GM23338 (cell line): ENCODE data around the gene MAPKBP1. TPM values are rescaled to one million over a fixed set of nuclear protein-coding genes. Genes with fewer than 3 reads are reported as not detected.

Source experiments
- ATAC-seq: fragments of 200-7000 bp; cut with Tn5 transposase; 3 replicates; pipeline ENCODE4 v1.9.1; 2020
- DNase-seq: peaks from one replicate; pipeline ENCODE4 v3.0.0-alpha.2; 2015; ENCODE audit warnings: low spot score
- H2AFZ ChIP-seq: fragments of 200-600 bp; sonication (generic); 2 replicates; pipeline ENCODE4 v1.8.0; 2016; ENCODE audit warnings: antibody characterized with exemption, mild to moderate bottlenecking, moderate library complexity
- H3F3A ChIP-seq: fragments of 200-600 bp; sonication (generic); replicated peaks from 2 replicates; pipeline ENCODE4 v1.8.0; 2017; ENCODE audit warnings: antibody characterized with exemption, mixed run types, low read depth
- H3K27ac ChIP-seq: fragments of 200-600 bp; sonication (generic); 2 replicates; pipeline ENCODE4 v1.6.1; 2016; ENCODE audit warnings: low read depth
- H3K27me3 ChIP-seq: fragments of 200-600 bp; sonication (generic); 2 replicates; pipeline ENCODE4 v1.8.0; 2016; ENCODE audit warnings: mild to moderate bottlenecking, mixed run types, moderate library complexity; ENCODE audit not compliant: insufficient read depth
- H3K36me3 ChIP-seq: fragments of 200-600 bp; sonication (generic); 2 replicates; pipeline ENCODE4 v1.8.0; 2016; ENCODE audit warnings: mild to moderate bottlenecking; ENCODE audit not compliant: insufficient read depth
- H3K4me1 ChIP-seq: fragments of 200-600 bp; sonication (generic); 2 replicates; pipeline ENCODE4 v1.8.0; 2016; ENCODE audit warnings: mild to moderate bottlenecking, moderate library complexity; ENCODE audit not compliant: insufficient read depth
- H3K4me2 ChIP-seq: fragments of 200-600 bp; sonication (generic); 2 replicates; pipeline ENCODE4 v1.7.1; 2017; ENCODE audit warnings: mixed run types
- H3K4me3 ChIP-seq: fragments of 200-600 bp; sonication (generic); 2 replicates; pipeline ENCODE4 v1.6.1; 2016; ENCODE audit warnings: mixed run types
- H3K79me2 ChIP-seq: fragments of 200-600 bp; sonication (generic); replicated peaks from 2 replicates; pipeline ENCODE4 v1.8.0; 2017; ENCODE audit warnings: mild to moderate bottlenecking; ENCODE audit not compliant: insufficient read depth
- H3K9me2 ChIP-seq: fragments of 200-600 bp; sonication (generic); 2 replicates; pipeline ENCODE4 v1.8.0; 2017; ENCODE audit not compliant: insufficient read depth
- H4K20me1 ChIP-seq: fragments of 200-600 bp; sonication (generic); replicated peaks from 2 replicates; pipeline ENCODE4 v1.8.0; 2017; ENCODE audit warnings: mild to moderate bottlenecking; ENCODE audit not compliant: insufficient read depth
- H3K27ac Mint-ChIP-seq: 2 replicates; pipeline ENCODE4 v1.8.0; 2020; ENCODE audit warnings: inconsistent platforms, mild to moderate bottlenecking, moderate library complexity, mixed read lengths
- H3K27me3 Mint-ChIP-seq: 3 replicates; pipeline ENCODE4 v1.8.0; 2022; ENCODE audit warnings: low read depth, mild to moderate bottlenecking, moderate library complexity, mixed read lengths, inconsistent platforms; ENCODE audit not compliant: insufficient read depth, poor library complexity
- H3K36me3 Mint-ChIP-seq: 3 replicates; pipeline ENCODE4 v1.8.0; 2021; ENCODE audit warnings: low read depth, mild to moderate bottlenecking, inconsistent platforms, moderate library complexity, mixed read lengths
- H3K4me1 Mint-ChIP-seq: 3 replicates; pipeline ENCODE4 v1.8.0; 2020; ENCODE audit warnings: mild to moderate bottlenecking, inconsistent platforms, mixed read lengths
- H3K4me3 Mint-ChIP-seq: 3 replicates; pipeline ENCODE4 v1.8.0; 2021; ENCODE audit warnings: moderate library complexity, mild to moderate bottlenecking, inconsistent platforms, mixed read lengths
- H3K9me3 Mint-ChIP-seq: 3 replicates; pipeline ENCODE4 v1.8.0; 2020; ENCODE audit warnings: moderate library complexity, mild to moderate bottlenecking, inconsistent platforms, mixed read lengths
- CREB1 ChIP-seq: fragments of 250-450 bp; sonication (Bioruptor Pico); IDR thresholded peaks from 2 replicates; pipeline ENCODE4 v1.5.0; 2020; ENCODE audit warnings: low read depth, mild to moderate bottlenecking, moderate library complexity
- CTCF ChIP-seq, 2 experiments: fragments of 200-600 bp in 1 of 2; sonication (generic) in 1 of 2; conservative IDR thresholded peaks; 2 replicates each; pipeline versions ENCODE4 v1.5.1 to v1.6.1; 2016 to 2017; ENCODE audit warnings: antibody characterized with exemption in 2 of 2, low read depth in 2 of 2, mild to moderate bottlenecking in 2 of 2, moderate library complexity in 1 of 2
- ETS1 ChIP-seq: IDR thresholded peaks from 2 replicates; pipeline ENCODE4 v1.6.1; 2016; ENCODE audit warnings: antibody characterized with exemption
- EZH2 ChIP-seq: fragments of 200-600 bp; sonication (generic); IDR thresholded peaks from one replicate; pipeline ENCODE4 v1.8.0; 2017; ENCODE audit warnings: antibody characterized with exemption, mild to moderate bottlenecking, low read depth; ENCODE audit not compliant: unreplicated experiment
- EZH2phosphoT487 ChIP-seq: fragments of 200-600 bp; sonication (generic); IDR thresholded peaks from one replicate; pipeline ENCODE4 v1.8.1; 2018; ENCODE audit warnings: antibody characterized with exemption; ENCODE audit not compliant: unreplicated experiment
- ZNF114 ChIP-seq: fragments of 250-450 bp; sonication (Bioruptor Pico); IDR thresholded peaks from 2 replicates; pipeline ENCODE4 v1.5.0; 2020; ENCODE audit warnings: mild to moderate bottlenecking, moderate library complexity
- ZNF331 ChIP-seq: fragments of 250-450 bp; sonication (Bioruptor Pico); IDR thresholded peaks from 2 replicates; pipeline ENCODE4 v1.5.0; 2020; ENCODE audit warnings: low read depth, mild to moderate bottlenecking, moderate library complexity
- ZNF462 ChIP-seq: fragments of 250-450 bp; sonication (Bioruptor Pico); IDR thresholded peaks from 2 replicates; pipeline ENCODE4 v1.5.0; 2020; ENCODE audit warnings: mild to moderate bottlenecking, moderate library complexity
- polyA plus RNA-seq: library from polyadenylated mRNA; unstranded; fragments of >200 nt; fragmentation: Nextera tagmentation; extraction: Ambion mirVana; gene quantifications from 2 replicates; pipeline ENCODE4 v1.2.1, GENCODE V29; 2016
- total RNA-seq: library from RNA; depleted of rRNA; stranded (reverse); fragments of >200 nt; shearing (Covaris generic); gene quantifications from 2 replicates; pipeline ENCODE4 v1.2.3, GENCODE V29; 2014
- TF ChIP-seq, protein P1 (sequence below): IDR thresholded peaks from one replicate; pipeline ENCODE4 v1.6.1; 2018; ENCODE audit warnings: antibody characterized with exemption; ENCODE audit not compliant: unreplicated experiment

The MAPKBP1 gene
- total and polyA plus RNA-seq, 2 experiments from 2014 or later = 1.9 to 8.9 TPM

DNA sequence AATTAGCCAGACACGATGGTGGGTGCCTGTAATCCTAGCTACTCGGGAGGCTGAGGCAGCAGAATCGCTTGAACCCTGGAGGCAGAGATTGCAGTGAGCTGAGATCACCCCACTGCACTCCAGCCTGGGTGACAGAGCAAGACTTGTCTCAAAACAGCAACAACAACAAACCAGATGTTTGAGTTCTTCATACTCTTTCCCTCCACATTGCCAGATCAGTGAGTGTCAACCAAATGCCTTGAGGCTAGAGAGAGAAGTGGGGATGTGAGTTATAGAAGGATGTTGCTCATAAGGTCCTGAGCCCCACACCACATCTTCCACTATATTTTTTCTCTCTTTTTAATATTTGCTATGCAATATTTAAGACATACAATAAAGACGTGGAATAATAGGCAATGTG lies 19.8 kb downstream of the MAPKBP1 start (continued):
- no peak for TF ChIP-seq CTCF (conservative IDR thresholded peaks at IDR 0.05; ENCODE audit: low read depth in 2 of 2)
- no peak for TF ChIP-seq CREB1 (CRISPR knock-in tag)
- TF ChIP-seq ZNF331 (CRISPR knock-in tag) = no peak
- TF ChIP-seq, protein P1, sequence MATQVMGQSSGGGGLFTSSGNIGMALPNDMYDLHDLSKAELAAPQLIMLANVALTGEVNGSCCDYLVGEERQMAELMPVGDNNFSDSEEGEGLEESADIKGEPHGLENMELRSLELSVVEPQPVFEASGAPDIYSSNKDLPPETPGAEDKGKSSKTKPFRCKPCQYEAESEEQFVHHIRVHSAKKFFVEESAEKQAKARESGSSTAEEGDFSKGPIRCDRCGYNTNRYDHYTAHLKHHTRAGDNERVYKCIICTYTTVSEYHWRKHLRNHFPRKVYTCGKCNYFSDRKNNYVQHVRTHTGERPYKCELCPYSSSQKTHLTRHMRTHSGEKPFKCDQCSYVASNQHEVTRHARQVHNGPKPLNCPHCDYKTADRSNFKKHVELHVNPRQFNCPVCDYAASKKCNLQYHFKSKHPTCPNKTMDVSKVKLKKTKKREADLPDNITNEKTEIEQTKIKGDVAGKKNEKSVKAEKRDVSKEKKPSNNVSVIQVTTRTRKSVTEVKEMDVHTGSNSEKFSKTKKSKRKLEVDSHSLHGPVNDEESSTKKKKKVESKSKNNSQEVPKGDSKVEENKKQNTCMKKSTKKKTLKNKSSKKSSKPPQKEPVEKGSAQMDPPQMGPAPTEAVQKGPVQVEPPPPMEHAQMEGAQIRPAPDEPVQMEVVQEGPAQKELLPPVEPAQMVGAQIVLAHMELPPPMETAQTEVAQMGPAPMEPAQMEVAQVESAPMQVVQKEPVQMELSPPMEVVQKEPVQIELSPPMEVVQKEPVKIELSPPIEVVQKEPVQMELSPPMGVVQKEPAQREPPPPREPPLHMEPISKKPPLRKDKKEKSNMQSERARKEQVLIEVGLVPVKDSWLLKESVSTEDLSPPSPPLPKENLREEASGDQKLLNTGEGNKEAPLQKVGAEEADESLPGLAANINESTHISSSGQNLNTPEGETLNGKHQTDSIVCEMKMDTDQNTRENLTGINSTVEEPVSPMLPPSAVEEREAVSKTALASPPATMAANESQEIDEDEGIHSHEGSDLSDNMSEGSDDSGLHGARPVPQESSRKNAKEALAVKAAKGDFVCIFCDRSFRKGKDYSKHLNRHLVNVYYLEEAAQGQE = no peak
- TF ChIP-seq EZH2phosphoT487 = no peak
- no peak for TF ChIP-seq EZH2
- no peak for TF ChIP-seq ZNF114 (CRISPR knock-in tag)
- no peak for TF ChIP-seq ETS1

- Histone ChIP-seq H3K4me1 (peaks cover 4% of the 10 kb centered on the region; the same call in 1 of the 2 replicates), H3F3A (no peaks in the 10 kb centered on the region), H3K9me2 (no peaks in the 10 kb centered on the region), H3K36me3 (no peaks in the 10 kb centered on the region), H3K27me3 (no peaks in the 10 kb centered on the region), H4K20me1 (no peaks in the 10 kb centered on the region; the same call in 1 of the 2 replicates), H3K4me3 (no peak overlapping the region), H2AFZ (no peak overlapping the region), H3K79me2 (no peaks in the 10 kb centered on the region; the same call in 1 of the 2 replicates), H3K4me2 (no peak overlapping the region), H3K27ac (no peak overlapping the region)
- H3K36me3 Mint-ChIP-seq = no peaks in the 10 kb centered on the region; the same call in 2 of the 3 replicates
- H3K9me3 Mint-ChIP-seq = no peaks in the 10 kb centered on the region
- H3K27me3 Mint-ChIP-seq = peaks cover 7% of the 10 kb centered on the region
- ATAC-seq = no peak
- H3K4me1 Mint-ChIP-seq = peaks cover 6% of the 10 kb centered on the region
- no peak overlapping the region for H3K4me3 Mint-ChIP-seq
- no peak for DNase-seq
- no peak overlapping the region for H3K27ac Mint-ChIP-seq
- no peak for TF ChIP-seq EZH2
- no peak for TF ChIP-seq ZNF462
Measured at GRCh38 chr15:41795996-41796856, 21.9 kb downstream of the MAPKBP1 start.
